Measurements from ENCODE around the gene IRX4. TPM values are rescaled to one million over a fixed set of nuclear protein-coding genes. Genes with fewer than 3 reads are reported as not detected.

The IRX4 gene
- total RNA-seq, 1 donor from 2014 or later = not detected

- Histone ChIP-seq H3K9me3 (no peaks in the 10 kb centered on the region), H3K36me3 (no peaks in the 10 kb centered on the region), H3K27ac (no peak overlapping the region), H3K27me3 (no peaks in the 10 kb centered on the region), H3K4me3 (no peak overlapping the region), H3K4me1 (no peaks in the 10 kb centered on the region)
- intact Hi-C loops (cut with DNase I) = no loop called here
- ATAC-seq (no peak), DNase-seq (peak; percentile 51)
- TF ChIP-seq CTCF (IDR thresholded peaks at IDR 0.05) = no peak
Measured at GRCh38 chr5:1916041-1917001, 33.6 kb upstream of the IRX4 start.

GRCh38 chr5:1915316-1915715 is 32.6 kb upstream of the IRX4 start:
- ATAC-seq = no peak
- no peaks in the 10 kb centered on the region for H3K4me1 ChIP-seq
- DNase-seq = no peak
- no peak overlapping the region for H3K4me3 ChIP-seq
- intact Hi-C loops (cut with DNase I) = no loop called here
- H3K36me3 ChIP-seq = no peaks in the 10 kb centered on the region
- no peaks in the 10 kb centered on the region for H3K27me3 ChIP-seq
- TF ChIP-seq CTCF (IDR thresholded peaks at IDR 0.05) = no peak
- no peak overlapping the region for H3K27ac ChIP-seq
- H3K9me3 ChIP-seq = no peaks in the 10 kb centered on the region

- DNase-seq (no peak), ATAC-seq (no peak)
- intact Hi-C loops (cut with DNase I) = no loop called here
- Histone ChIP-seq H3K4me3 (no peak overlapping the region), H3K36me3 (no peaks in the 10 kb centered on the region), H3K4me1 (no peaks in the 10 kb centered on the region), H3K9me3 (no peaks in the 10 kb centered on the region), H3K27me3 (no peaks in the 10 kb centered on the region), H3K27ac (no peak overlapping the region)
- no peak for TF ChIP-seq CTCF (IDR thresholded peaks at IDR 0.05)
Measured at GRCh38 chr5:1914471-1914870, 31.7 kb upstream of the IRX4 start.

- intact Hi-C loops (cut with DNase I) = no loop called here
- Histone ChIP-seq H3K36me3 (no peaks in the 10 kb centered on the region), H3K4me3 (no peak overlapping the region), H3K27ac (no peak overlapping the region), H3K4me1 (no peaks in the 10 kb centered on the region), H3K27me3 (no peaks in the 10 kb centered on the region), H3K9me3 (no peaks in the 10 kb centered on the region)
- no peak for TF ChIP-seq CTCF (IDR thresholded peaks at IDR 0.05)
- DNase-seq = no peak
- ATAC-seq = no peak
Measured at GRCh38 chr5:1913578-1913977, 30.9 kb upstream of the IRX4 start.

GRCh38 chr5:1912951-1913565 is 30.3 kb upstream of the IRX4 start:
- no peak for TF ChIP-seq CTCF (IDR thresholded peaks at IDR 0.05)
- intact Hi-C loops (cut with DNase I) = no loop called here
- Histone ChIP-seq H3K4me1 (no peaks in the 10 kb centered on the region), H3K9me3 (no peaks in the 10 kb centered on the region), H3K27me3 (no peaks in the 10 kb centered on the region), H3K4me3 (no peak overlapping the region), H3K36me3 (no peaks in the 10 kb centered on the region), H3K27ac (no peak overlapping the region)
- ATAC-seq = no peak
- DNase-seq = no peak

Data from upper lobe of right lung (tissue), 1 donor.